Tibial nerve (tissue), 4 donors: ENCODE results near the gene ALK. TPM values are rescaled to one million over a fixed set of nuclear protein-coding genes. Genes with fewer than 3 reads are reported as not detected.

Experiments used
- DNase-seq, 2 donors: peaks; one replicate each; pipeline ENCODE4 v3.0.0-alpha.2; 2019; ENCODE audit warnings: low spot score in 2 of 2
- H3K27ac ChIP-seq, 4 donors: fragments of 200-600 bp; sonication (generic) in 3 of 4; one replicate each; pipeline ENCODE4 v1.5.1; 2017 to 2019; ENCODE audit warnings: mild to moderate bottlenecking in 1 of 4
- H3K27me3 ChIP-seq, 2 donors: fragments of 200-600 bp; sonication (generic) in 1 of 2; one replicate each; pipeline versions ENCODE4 v1.5.1 to v1.6.0; 2017 to 2019
- H3K36me3 ChIP-seq, 3 donors: fragments of 200-600 bp; sonication (generic); one replicate each; pipeline ENCODE4 v1.5.1; 2018 to 2019
- H3K4me1 ChIP-seq, 4 donors: fragments of 200-600 bp; sonication (generic) in 3 of 4; one replicate each; pipeline ENCODE4 v1.5.1; 2017 to 2019
- H3K4me3 ChIP-seq, 4 donors: fragments of 200-600 bp; sonication (generic) in 3 of 4; one replicate each; pipeline ENCODE4 v1.5.1; 2017 to 2019; ENCODE audit warnings: mild to moderate bottlenecking in 1 of 4, moderate library complexity in 1 of 4
- H3K9me3 ChIP-seq, 4 donors: fragments of 200-600 bp; sonication (generic) in 3 of 4; one replicate each; pipeline ENCODE4 v1.5.1; 2017 to 2019
- CTCF ChIP-seq, 5 experiments: fragments of 200-600 bp in 3 of 5; fragments of 450-650 bp in 2 of 5; sonication (generic) in 3 of 5; IDR thresholded peaks; one replicate each; pipeline ENCODE4 v1.5.1; 2016 to 2019; ENCODE audit warnings: antibody characterized with exemption in 5 of 5, mild to moderate bottlenecking in 3 of 5, moderate library complexity in 2 of 5
- EP300 ChIP-seq, 2 donors: sonication (generic); formaldehyde crosslinking; IDR thresholded peaks; one replicate each; pipeline ENCODE4 v1.6.1; 2017; ENCODE audit warnings: antibody characterized with exemption in 2 of 2, mild to moderate bottlenecking in 1 of 2
- POLR2A ChIP-seq, 2 donors: fragments of 450-650 bp; IDR thresholded peaks; one replicate each; pipeline ENCODE4 v1.6.1; 2017; ENCODE audit warnings: antibody characterized with exemption in 2 of 2, mild to moderate bottlenecking in 2 of 2, moderate library complexity in 2 of 2
- WGBS, 2 donors: methylation state at CpG; one replicate each; pipeline ENCODE4 v1.1.5; 2018; 5-methylcytosine and 5-hydroxymethylcytosine counted together
- total RNA-seq, 4 donors: library from RNA; depleted of rRNA; stranded (reverse); fragments of >200 nt; gene quantifications; one replicate each; pipeline ENCODE4 v1.1.0, GENCODE V29; 2016

Gene ALK
- total RNA-seq, 4 donors from 2014 or later = 0.39 to 4.8 (median 0.66) TPM

- Histone ChIP-seq H3K4me1 (peaks cover 0 to 17% (median 0%) of the 10 kb centered on the region in 4 donors), H3K4me3 (no peak overlapping the region), H3K27ac (no peak overlapping the region), H3K27me3 (no peaks in the 10 kb centered on the region), H3K36me3 (no peaks in the 10 kb centered on the region), H3K9me3 (no peaks in the 10 kb centered on the region)
- 85 to 86% methylated on average over 2 of the region's 2 CpGs for WGBS, 2 donors
- TF ChIP-seq CTCF (IDR thresholded peaks at IDR 0.05) = no peak
- no peak for TF ChIP-seq POLR2A (IDR thresholded peaks at IDR 0.05)
- no peak for TF ChIP-seq EP300 (IDR thresholded peaks at IDR 0.05)
- no peak for DNase-seq
Observed at GRCh38 chr2:29660201-29660600, 261.2 kb downstream of the ALK start.

GRCh38 chr2:29659178-29659577, 262.2 kb downstream of the ALK start:
- H3K4me3 ChIP-seq = no peak overlapping the region
- TF ChIP-seq EP300 (IDR thresholded peaks at IDR 0.05) = no peak
- no peak for TF ChIP-seq CTCF (IDR thresholded peaks at IDR 0.05)
- H3K27me3 ChIP-seq = no peaks in the 10 kb centered on the region
- peaks cover 0 to 17% (median 0%) of the 10 kb centered on the region in 4 donors for H3K4me1 ChIP-seq
- no peak for DNase-seq
- WGBS, 2 donors = 88 to 91% methylated on average over 2 of the region's 2 CpGs
- no peaks in the 10 kb centered on the region for H3K9me3 ChIP-seq
- no peaks in the 10 kb centered on the region for H3K36me3 ChIP-seq
- no peak overlapping the region for H3K27ac ChIP-seq

GRCh38 chr2:29657674-29658073, 263.7 kb downstream of the ALK start:
- Histone ChIP-seq H3K27ac (no peak overlapping the region), H3K9me3 (no peaks in the 10 kb centered on the region), H3K4me1 (peaks cover 0 to 17% (median 0%) of the 10 kb centered on the region in 4 donors), H3K4me3 (no peak overlapping the region), H3K27me3 (no peaks in the 10 kb centered on the region), H3K36me3 (no peaks in the 10 kb centered on the region)
- no peak for TF ChIP-seq CTCF (IDR thresholded peaks at IDR 0.05)
- no peak for TF ChIP-seq EP300 (IDR thresholded peaks at IDR 0.05)
- no peak for TF ChIP-seq POLR2A (IDR thresholded peaks at IDR 0.05)
- 38 to 39% methylated on average over 4 of the region's 4 CpGs for WGBS, 2 donors
- DNase-seq = no peak

GRCh38 chr2:29655391-29656086, 265.8 kb downstream of the ALK start:
- WGBS, 2 donors = 42 to 54% methylated on average over 3 of the region's 3 CpGs
- no peak overlapping the region for H3K27ac ChIP-seq
- H3K36me3 ChIP-seq = no peaks in the 10 kb centered on the region
- no peaks in the 10 kb centered on the region for H3K27me3 ChIP-seq
- TF ChIP-seq EP300 (IDR thresholded peaks at IDR 0.05) = no peak
- no peak for TF ChIP-seq CTCF (IDR thresholded peaks at IDR 0.05)
- TF ChIP-seq POLR2A (IDR thresholded peaks at IDR 0.05) = no peak
- H3K4me3 ChIP-seq = no peak overlapping the region
- DNase-seq = no peak
- H3K9me3 ChIP-seq = no peaks in the 10 kb centered on the region
- H3K4me1 ChIP-seq = peaks cover 0 to 17% (median 0%) of the 10 kb centered on the region in 4 donors

- no peak overlapping the region for H3K27ac ChIP-seq
- no peaks in the 10 kb centered on the region for H3K4me1 ChIP-seq
- TF ChIP-seq EP300 (IDR thresholded peaks at IDR 0.05) = no peak
- TF ChIP-seq POLR2A (IDR thresholded peaks at IDR 0.05) = no peak
- no peak for TF ChIP-seq CTCF (IDR thresholded peaks at IDR 0.05)
- no peak overlapping the region for H3K4me3 ChIP-seq
- no peak for DNase-seq
- no peaks in the 10 kb centered on the region for H3K27me3 ChIP-seq
- H3K36me3 ChIP-seq = no peaks in the 10 kb centered on the region
- 69 to 72% methylated on average over 8 of the region's 8 CpGs for WGBS, 2 donors
- peaks cover 0 to 26% (median 0%) of the 10 kb centered on the region in 4 donors for H3K9me3 ChIP-seq
Observed at GRCh38 chr2:29650631-29651097, 270.7 kb downstream of the ALK start.
